ENCODE measurements around the gene CBX8.

GRCh38 chr17:79824893-79825579 lies 28.2 kb upstream of the CBX8 start:
- TF ChIP-seq CTCF (IDR thresholded peaks at IDR 0.05; ENCODE audit: low read depth, low read length) (no peak), MAX (IDR thresholded peaks at IDR 0.05; ENCODE audit: low read depth, low read length) (no peak), POLR2A (IDR thresholded peaks at IDR 0.05; ENCODE audit: extremely low read depth, insufficient read length) (no peak), MYC (IDR thresholded peaks at IDR 0.05; ENCODE audit: low read depth, low read length) (no peak)
